ENCODE data around the gene YAE1. TPM values are rescaled to one million over a fixed set of nuclear protein-coding genes. Genes with fewer than 3 reads are reported as not detected.

Gene YAE1
- total and polyA plus RNA-seq, 11 donors = 8.4 to 27.7 (median 16.7) TPM

- peak; percentile 67 to 84 (median 75) for DNase-seq
- H3K27me3 ChIP-seq = no peaks in the 10 kb centered on the region
- TF ChIP-seq POLR2A (IDR thresholded peaks at IDR 0.05) = no peak
- TF ChIP-seq, protein P1, sequence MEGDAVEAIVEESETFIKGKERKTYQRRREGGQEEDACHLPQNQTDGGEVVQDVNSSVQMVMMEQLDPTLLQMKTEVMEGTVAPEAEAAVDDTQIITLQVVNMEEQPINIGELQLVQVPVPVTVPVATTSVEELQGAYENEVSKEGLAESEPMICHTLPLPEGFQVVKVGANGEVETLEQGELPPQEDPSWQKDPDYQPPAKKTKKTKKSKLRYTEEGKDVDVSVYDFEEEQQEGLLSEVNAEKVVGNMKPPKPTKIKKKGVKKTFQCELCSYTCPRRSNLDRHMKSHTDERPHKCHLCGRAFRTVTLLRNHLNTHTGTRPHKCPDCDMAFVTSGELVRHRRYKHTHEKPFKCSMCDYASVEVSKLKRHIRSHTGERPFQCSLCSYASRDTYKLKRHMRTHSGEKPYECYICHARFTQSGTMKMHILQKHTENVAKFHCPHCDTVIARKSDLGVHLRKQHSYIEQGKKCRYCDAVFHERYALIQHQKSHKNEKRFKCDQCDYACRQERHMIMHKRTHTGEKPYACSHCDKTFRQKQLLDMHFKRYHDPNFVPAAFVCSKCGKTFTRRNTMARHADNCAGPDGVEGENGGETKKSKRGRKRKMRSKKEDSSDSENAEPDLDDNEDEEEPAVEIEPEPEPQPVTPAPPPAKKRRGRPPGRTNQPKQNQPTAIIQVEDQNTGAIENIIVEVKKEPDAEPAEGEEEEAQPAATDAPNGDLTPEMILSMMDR (IDR thresholded peaks at IDR 0.05) = peak; percentile 79 to 92 (median 86)
- no peak overlapping the region for H3K4me3 ChIP-seq
- no peak overlapping the region for H3K27ac ChIP-seq
- no peaks in the 10 kb centered on the region for H3K9me3 ChIP-seq
- 17 to 23% (median 19%) methylated on average over 8 of the region's 8 CpGs for WGBS, 4 donors
- intact Hi-C loops (cut with DNase I) = loop anchor here (1.0 to 10.0 kb wide), 9 partner anchors 42 to 474 kb away; partner anchors contain the start of gene RALA (in 2 of the 10)
- H3K36me3 ChIP-seq = peaks cover 0 to 24% (median 0%) of the 10 kb centered on the region in 9 donors
- peak; percentile 74 to 95 (median 92) for ATAC-seq
- peaks cover 0 to 4% (median 0%) of the 10 kb centered on the region in 12 donors for H3K4me1 ChIP-seq
Observed at GRCh38 chr7:39580149-39580874, 14.1 kb downstream of the YAE1 start.

DNA sequence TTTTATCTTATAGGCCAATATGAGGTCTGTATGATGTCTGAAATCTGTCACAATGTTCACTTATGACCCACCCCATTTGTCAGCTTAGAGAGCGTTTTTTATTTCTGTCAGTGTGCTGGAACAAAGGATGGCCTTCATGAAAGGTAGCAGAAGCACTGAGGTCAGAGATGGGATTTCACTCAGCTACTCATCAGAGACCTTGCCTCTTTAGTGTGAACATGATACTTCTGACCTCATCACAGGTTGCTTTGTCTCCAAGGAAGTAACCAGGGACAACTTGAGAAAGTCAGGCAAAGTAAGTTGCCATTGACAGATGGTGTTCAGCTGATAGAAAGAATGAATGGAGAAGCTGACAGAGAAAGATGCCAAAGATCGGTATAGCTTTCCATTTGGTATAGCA is 16.3 kb downstream of the YAE1 start:
- TF ChIP-seq, protein P1 (IDR thresholded peaks at IDR 0.05) = no peak
- TF ChIP-seq POLR2A (IDR thresholded peaks at IDR 0.05) = no peak
- H3K4me3 ChIP-seq = no peak overlapping the region
- DNase-seq = no peak
- no peaks in the 10 kb centered on the region for H3K27me3 ChIP-seq
- H3K27ac ChIP-seq = no peak overlapping the region
- WGBS, 4 donors = 89 to 94% (median 92%) methylated on average over 2 of the region's 2 CpGs
- peaks cover 0 to 4% (median 0%) of the 10 kb centered on the region in 12 donors for H3K4me1 ChIP-seq
- ATAC-seq = no peak
- intact Hi-C loops (cut with DNase I) = loop anchor here in 3 of 10 donors (5.0 to 10.0 kb wide), 4 partner anchors 40 to 472 kb away; partner anchors contain the start of gene RALA (in 1 of the 3)
- peaks cover 0 to 13% (median 0%) of the 10 kb centered on the region in 9 donors for H3K36me3 ChIP-seq
- H3K9me3 ChIP-seq = no peaks in the 10 kb centered on the region

GRCh38 chr7:39583539-39583938 is 17.3 kb downstream of the YAE1 start:
- 86 to 92% (median 90%) methylated on average over 2 of the region's 2 CpGs for WGBS, 4 donors
- intact Hi-C loops (cut with DNase I) = loop anchor here in 3 of 10 donors (5.0 to 10.0 kb wide), 4 partner anchors 39 to 471 kb away; partner anchors contain the start of gene RALA (in 1 of the 3)
- no peak overlapping the region for H3K4me3 ChIP-seq
- H3K4me1 ChIP-seq = peaks cover 0 to 6% (median 0%) of the 10 kb centered on the region in 12 donors
- H3K36me3 ChIP-seq = peaks cover 0 to 10% (median 0%) of the 10 kb centered on the region in 9 donors
- TF ChIP-seq, protein P1 (IDR thresholded peaks at IDR 0.05) = no peak
- no peak for TF ChIP-seq POLR2A (IDR thresholded peaks at IDR 0.05)
- no peaks in the 10 kb centered on the region for H3K27me3 ChIP-seq
- DNase-seq = no peak
- no peaks in the 10 kb centered on the region for H3K9me3 ChIP-seq
- no peak overlapping the region for H3K27ac ChIP-seq
- ATAC-seq = no peak

DNA sequence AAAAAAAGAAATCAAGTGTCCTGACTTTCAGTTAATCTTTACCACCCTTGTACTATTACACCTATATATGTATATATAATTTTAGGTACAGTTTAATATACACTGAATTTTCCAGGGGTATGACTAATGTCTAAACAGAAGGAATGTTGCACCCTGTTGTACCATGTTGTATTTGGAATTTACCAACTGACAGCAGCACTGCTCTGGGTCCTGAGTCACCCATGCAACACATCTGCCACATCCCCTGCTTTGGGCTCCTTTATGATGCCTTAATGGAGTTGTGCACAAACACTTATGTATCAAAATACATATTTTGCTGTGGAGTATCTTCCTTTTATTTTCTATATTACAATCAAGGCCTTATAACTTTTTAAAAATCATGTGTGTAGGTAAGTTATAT is 21.2 kb downstream of the YAE1 start:
- ATAC-seq (no peak), DNase-seq (no peak)
- no peak overlapping the region for H3K4me3 ChIP-seq
- H3K27ac ChIP-seq = no peak overlapping the region
- intact Hi-C loops (cut with DNase I) = loop anchor here in 1 of 10 donors (10.0 kb wide), 1 partner anchor 467 kb away; no protein-coding TSS in a partner anchor
- peaks cover 0 to 24% (median 11%) of the 10 kb centered on the region in 12 donors for H3K4me1 ChIP-seq
- no peaks in the 10 kb centered on the region for H3K9me3 ChIP-seq
- H3K36me3 ChIP-seq = no peaks in the 10 kb centered on the region
- TF ChIP-seq, protein P1 (IDR thresholded peaks at IDR 0.05) = no peak
- TF ChIP-seq POLR2A (IDR thresholded peaks at IDR 0.05) = no peak
- no peaks in the 10 kb centered on the region for H3K27me3 ChIP-seq
